ENCODE measurements around the gene STK11IP.

STK11IP gene

GRCh38 chr2:219621935-219622334, 24.3 kb downstream of the STK11IP start:
- TF ChIP-seq CTCF (IDR thresholded peaks at IDR 0.05; ENCODE audit: insufficient read depth, low read length), result no peak
- TF ChIP-seq SPI1 (IDR thresholded peaks at IDR 0.05; ENCODE audit: borderline replicate concordance, low read depth), result peak; percentile 85
- peaks cover 6% of the 10 kb centered on the region for H3K27me3 ChIP-seq (ENCODE audit: insufficient read depth, poor library complexity, severe bottlenecking)
- H3K27ac ChIP-seq (replicated peaks), result no peak overlapping the region
- no peak overlapping the region for H3K4me3 ChIP-seq (replicated peaks; ENCODE audit: insufficient read depth, low read length)
- peak in 1 of 2 experiments; percentile 24 for DNase-seq (ENCODE audit: low read depth in 1 of 2, low spot score in 1 of 2)

GRCh38 chr2:219622472-219622871, 24.8 kb downstream of the STK11IP start:
- no peak overlapping the region for H3K4me3 ChIP-seq (replicated peaks; ENCODE audit: insufficient read depth, low read length)
- DNase-seq (ENCODE audit: low read depth in 1 of 2, low spot score in 1 of 2), result no peak
- no peak for TF ChIP-seq REST (IDR thresholded peaks at IDR 0.05; ENCODE audit: insufficient replicate concordance, low read depth)
- H3K27me3 ChIP-seq (ENCODE audit: insufficient read depth, poor library complexity, severe bottlenecking), result peaks cover 7% of the 10 kb centered on the region
- no peak overlapping the region for H3K27ac ChIP-seq (replicated peaks)

- no peak for TF ChIP-seq REST (IDR thresholded peaks at IDR 0.05; ENCODE audit: insufficient replicate concordance, low read depth)
- no peak for TF ChIP-seq GABPA (IDR thresholded peaks at IDR 0.05; ENCODE audit: low read depth)
- no peak for TF ChIP-seq CTCF (IDR thresholded peaks at IDR 0.05; ENCODE audit: insufficient read depth, low read length)
- DNase-seq (ENCODE audit: low read depth in 1 of 2, low spot score in 1 of 2), result no peak
- no peak overlapping the region for H3K4me3 ChIP-seq (replicated peaks; ENCODE audit: insufficient read depth, low read length)
- H3K27me3 ChIP-seq (ENCODE audit: insufficient read depth, poor library complexity, severe bottlenecking), result peaks cover 10% of the 10 kb centered on the region
- no peak overlapping the region for H3K27ac ChIP-seq (replicated peaks)
Observed at GRCh38 chr2:219624565-219624964, 26.9 kb downstream of the STK11IP start.

GRCh38 chr2:219625179-219625578, 27.5 kb downstream of the STK11IP start:
- no peak for TF ChIP-seq GABPA (IDR thresholded peaks at IDR 0.05; ENCODE audit: low read depth)
- TF ChIP-seq REST (IDR thresholded peaks at IDR 0.05; ENCODE audit: insufficient replicate concordance, low read depth), result no peak
- no peak for TF ChIP-seq POLR2AphosphoS5 (IDR thresholded peaks at IDR 0.05; ENCODE audit: low read depth)
- no peak for TF ChIP-seq SPI1 (IDR thresholded peaks at IDR 0.05; ENCODE audit: borderline replicate concordance, low read depth)
- no peak for TF ChIP-seq CTCF (IDR thresholded peaks at IDR 0.05; ENCODE audit: insufficient read depth, low read length)
- peaks cover 10% of the 10 kb centered on the region for H3K27me3 ChIP-seq (ENCODE audit: insufficient read depth, poor library complexity, severe bottlenecking)
- DNase-seq (ENCODE audit: low read depth in 1 of 2, low spot score in 1 of 2), result no peak
- H3K27ac ChIP-seq (replicated peaks), result no peak overlapping the region
- H3K4me3 ChIP-seq (replicated peaks; ENCODE audit: insufficient read depth, low read length), result no peak overlapping the region
